HG03432 (cell line): ENCODE results near the gene MTF2.
"Not testable (repeated sequence)": the region's sequence is repeated elsewhere in the genome, so short reads cannot be mapped to it uniquely, and the experiment has no call there.

Source experiments
- ATAC-seq: cut with Tn5 transposase; IDR thresholded peaks from one replicate; pipeline ENCODE4 v1.9.1; 2021; ENCODE audit warnings: mild to moderate bottlenecking, moderate library complexity; ENCODE audit not compliant: unreplicated experiment

The MTF2 gene

DNA sequence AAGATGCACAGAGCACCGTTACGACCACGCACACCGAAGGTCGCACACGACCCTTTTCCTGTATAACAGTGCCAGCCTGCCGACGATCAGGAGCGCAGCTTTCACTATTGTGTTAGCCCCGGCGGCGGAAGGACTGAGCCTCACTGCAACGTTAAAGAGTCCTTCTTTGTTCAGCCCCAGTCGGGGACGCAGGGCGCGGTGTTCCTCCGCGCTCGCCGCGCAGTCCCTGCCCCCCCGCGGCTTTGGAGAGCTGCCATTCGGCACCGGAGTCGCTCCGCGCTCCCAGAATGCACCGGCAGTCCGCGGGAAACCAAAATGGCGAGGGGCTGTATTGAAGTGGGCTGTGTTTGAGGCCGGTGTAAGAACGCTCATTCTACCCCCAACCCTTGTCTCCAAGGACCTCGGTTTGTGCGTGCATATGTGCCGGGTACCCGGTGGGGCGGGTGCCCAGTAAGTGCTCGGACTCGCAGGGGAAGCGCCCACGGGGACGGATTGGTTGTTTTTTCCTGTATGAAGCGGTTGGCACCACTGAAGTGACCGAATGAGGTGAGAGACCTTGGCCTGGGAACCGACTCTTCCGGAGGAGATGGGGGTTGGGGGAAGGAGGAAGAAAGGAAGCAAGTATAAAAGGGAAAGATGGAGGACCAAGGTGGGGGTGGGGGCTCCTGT, at the start of gene MTF2:
MTF2 (plus strand) TSS at position 298 of the 669 bp plus-strand sequence; CDS start at position 542, 244 bp downstream.
- peak; percentile 85 for ATAC-seq

- no peak for ATAC-seq
These were observed 49.8 kb upstream of the MTF2 start for GRCh38 chr1:93029317-93029716.

DNA sequence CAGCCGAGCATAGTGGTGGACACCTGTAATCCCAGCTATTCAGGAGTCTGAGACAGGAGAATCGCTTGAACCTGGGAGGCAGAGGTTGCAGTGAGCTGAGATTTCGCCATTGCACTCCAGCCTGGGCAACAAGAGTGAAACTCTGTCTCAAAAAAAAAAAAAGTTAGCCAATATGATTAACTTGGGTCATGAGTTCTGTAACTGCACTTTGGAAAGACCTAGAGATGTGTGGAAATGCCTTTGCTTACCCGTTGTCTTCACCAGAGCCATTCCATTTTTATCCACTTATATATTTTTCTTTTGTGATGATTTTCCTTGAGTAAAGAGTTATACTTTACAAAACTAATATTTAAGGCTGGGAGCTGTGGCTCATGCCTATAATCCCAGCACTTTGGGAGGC, 48.9 kb upstream of the MTF2 start:
- not testable (repeated sequence) for ATAC-seq

DNA sequence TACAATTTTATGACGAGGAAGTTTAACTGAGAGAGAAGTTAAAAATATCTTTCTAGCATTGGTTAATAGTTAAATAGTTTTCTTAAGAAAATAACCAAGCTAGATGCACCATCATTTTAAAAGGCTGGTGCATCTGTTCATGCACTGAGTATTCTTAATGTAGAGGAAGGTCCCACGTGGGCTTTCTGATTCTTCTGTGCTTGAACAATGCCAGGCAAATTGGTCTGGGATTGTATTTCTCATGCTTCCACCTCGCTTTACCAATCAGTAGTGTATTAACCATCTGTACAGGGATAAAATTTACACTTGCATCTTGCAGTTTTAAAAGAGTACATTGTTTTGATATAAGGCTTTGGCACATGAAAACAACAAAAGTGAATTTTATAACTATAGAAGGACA, 47.4 kb upstream of the MTF2 start:
- no peak for ATAC-seq

GRCh38 chr1:93033029-93033428, 46.1 kb upstream of the MTF2 start:
- ATAC-seq: peak; percentile 71

DNA sequence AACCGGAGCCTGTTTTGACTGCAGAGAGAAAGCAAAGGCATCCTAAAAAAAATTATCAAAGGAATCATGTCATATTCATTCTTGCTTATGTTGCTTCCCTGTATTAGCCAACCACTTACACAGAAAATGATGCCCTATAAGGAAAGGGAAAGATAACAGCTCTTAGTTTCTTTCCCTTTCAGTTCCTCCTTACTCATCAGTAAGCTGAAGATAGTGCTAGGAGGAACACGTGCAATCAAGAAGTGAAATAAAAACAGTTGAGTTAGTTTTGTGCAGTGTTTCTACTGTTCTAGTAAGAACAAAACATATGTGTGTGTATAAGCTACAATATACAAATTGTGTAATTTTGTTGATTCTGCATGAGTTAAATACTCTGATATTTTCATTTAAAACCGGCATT, 45.3 kb upstream of the MTF2 start:
- ATAC-seq: peak; percentile 81

DNA sequence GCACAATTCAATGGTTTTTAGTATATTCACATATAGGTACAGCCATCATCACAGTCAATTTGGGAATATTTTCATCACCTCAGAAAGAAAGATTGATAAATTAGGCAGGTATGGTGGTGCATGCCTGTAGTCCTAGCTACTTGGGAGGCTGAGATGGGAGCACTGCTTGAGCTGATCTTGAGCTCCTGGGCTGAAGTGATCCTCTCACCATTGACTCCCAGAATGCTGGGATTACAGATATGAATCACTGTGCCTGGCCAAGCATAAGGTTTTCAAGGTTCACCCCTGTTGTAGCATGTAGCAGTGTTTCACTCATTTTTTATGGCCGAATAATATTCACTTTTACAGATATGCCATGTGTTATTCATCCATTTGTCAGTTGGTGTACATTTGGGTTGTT, 44.7 kb upstream of the MTF2 start:
- ATAC-seq: no peak

DNA sequence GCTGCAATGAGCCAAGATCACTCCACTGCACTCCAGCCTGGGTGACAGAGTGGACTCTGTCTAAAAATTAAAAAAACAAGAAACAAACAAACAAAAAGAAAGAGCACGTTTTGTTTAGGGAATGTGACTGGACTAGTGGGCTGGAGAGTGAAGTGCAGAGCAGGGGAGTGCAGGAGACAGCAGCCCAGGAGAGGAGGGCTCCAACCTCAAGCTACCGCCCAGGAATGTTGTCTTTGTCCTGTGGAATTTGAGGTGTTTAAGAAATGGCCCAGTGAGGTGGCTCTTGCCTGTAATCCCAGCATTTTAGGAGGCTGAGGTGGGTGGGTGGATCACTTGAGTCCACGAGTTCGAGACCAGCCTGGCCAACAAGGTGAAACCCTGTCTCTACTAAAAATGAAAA, 42.4 kb upstream of the MTF2 start:
- no peak for ATAC-seq

DNA sequence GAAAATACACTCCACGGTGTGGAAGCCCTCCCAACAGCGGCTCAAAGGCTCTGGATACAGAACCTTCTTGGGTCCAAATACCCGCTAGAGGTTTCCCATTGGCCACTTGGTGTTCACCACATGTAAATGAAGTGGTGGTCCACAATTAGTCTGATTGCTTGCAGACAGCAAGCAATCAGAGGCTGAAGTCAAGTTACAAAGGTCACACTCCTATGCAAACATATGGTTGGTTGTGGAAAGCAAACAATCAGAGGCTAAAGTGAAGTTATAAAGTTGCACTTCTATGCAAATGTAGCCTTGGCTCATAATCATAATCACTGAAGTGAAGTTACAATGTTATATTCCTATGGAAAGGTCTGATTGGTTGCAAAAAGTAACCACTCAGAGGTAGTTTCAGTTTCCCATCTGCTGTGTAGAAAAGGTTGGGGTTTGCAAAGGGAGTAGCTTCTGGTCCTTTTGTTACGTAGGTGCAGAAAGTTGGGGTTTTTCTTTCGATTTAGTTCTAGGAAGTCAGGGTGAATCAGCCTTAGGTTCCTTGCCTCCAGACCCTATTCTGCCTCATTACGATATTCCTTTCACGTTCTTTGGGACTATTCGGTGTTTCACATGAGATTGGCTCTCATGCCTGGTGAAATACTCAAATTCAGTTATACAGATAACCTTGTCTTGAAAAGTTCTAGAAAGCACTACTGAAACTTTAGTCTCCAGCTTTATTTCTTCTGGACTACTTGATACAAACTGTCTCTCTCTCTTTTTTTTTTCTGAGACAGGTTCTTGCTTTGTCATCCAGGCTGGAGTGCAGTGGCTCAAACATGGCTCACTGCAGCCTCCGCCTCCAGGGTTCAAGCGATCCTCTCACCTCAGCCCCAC, 36.7 kb upstream of the MTF2 start:
- peak; percentile 97 for ATAC-seq

- ATAC-seq: no peak
These were observed 36.0 kb upstream of the MTF2 start for GRCh38 chr1:93043057-93043557.

- no peak for ATAC-seq
These were observed 31.5 kb upstream of the MTF2 start for GRCh38 chr1:93047618-93048017.

DNA sequence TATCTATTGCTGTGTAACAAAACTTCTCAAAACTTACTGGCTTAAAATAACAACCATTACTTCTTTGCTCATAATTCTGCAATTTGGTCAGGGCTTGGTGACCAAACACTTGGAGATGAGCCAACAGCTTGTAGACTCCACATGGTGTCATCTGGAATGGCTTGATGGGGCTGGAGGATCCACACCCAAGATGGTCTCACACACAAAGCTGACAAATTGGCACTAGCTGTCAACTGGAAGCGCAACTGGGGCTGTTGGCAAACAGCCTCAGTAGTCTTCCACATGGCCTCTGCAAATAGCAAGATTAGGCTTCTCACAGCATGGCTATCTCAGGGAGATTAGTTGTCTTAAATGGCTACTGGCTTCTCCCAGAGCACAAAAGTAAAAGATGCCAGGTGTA, 27.1 kb upstream of the MTF2 start:
- no peak for ATAC-seq

- ATAC-seq: no peak
These were observed 22.9 kb upstream of the MTF2 start for GRCh38 chr1:93056214-93056613.

- no peak for ATAC-seq
These were observed 22.4 kb upstream of the MTF2 start for GRCh38 chr1:93056649-93057048.

- ATAC-seq: peak; percentile 68
These were observed 16.9 kb upstream of the MTF2 start for GRCh38 chr1:93061895-93062792.

DNA sequence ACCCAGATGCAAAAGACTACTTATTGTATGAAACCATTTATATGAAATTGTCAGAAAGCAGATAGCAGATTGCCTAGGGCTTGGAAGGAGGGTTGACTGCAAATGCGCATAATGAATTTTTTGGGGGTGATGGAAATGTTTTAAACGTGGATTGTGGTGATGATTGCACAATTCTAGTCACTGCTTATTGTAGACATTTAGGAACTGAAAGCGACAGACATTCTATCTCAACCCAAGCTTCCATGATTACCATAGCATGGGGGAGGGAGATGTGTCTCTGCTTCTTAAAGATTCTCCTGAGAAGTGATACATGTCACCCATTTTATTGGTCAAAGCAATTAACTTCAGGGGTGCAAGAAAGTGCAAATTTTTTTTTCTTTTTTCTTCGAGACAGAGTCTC, 2.8 kb upstream of the MTF2 start:
- ATAC-seq: no peak

DNA sequence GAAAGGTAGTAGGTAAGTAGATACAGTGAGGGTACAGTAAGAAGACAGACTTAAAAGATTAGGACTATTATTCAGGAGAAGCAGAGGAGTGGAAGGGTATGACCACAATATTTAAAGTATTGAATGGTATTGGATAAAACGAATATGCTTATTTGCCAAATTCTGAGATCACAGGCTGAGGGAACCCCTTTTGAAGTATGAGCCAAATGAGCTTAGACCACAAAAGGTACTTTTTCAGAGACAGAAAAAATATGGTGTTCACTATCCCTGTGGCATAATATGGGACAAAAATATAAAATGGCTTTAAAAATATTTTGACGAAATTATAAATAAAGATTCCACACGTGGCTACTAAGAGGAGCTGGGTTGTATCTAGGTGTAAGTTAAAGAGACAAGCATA, 880 bp upstream of the MTF2 start:
- no peak for ATAC-seq

DNA sequence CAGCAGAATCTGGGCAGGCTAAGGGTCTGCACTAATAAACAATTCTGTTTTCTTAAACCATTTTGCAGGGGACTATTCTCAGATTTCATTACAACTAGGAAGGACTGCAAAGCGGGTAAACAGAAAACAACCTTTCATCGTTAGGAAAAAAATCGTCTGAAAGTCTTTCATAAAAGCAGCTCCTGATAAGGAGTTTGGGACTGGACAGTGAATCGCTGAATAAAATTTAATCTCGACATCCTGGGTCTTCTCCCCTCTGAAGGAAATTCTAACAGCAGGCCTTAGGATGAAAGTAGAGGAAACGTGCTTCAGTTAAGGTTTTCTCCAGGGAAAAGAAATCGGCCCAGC, 471 bp upstream of the MTF2 start:
- no peak for ATAC-seq

- ATAC-seq: peak; percentile 6
These were observed 630 bp downstream of the MTF2 start for GRCh38 chr1:93079685-93080141.

GRCh38 chr1:93080179-93080823, 1.2 kb downstream of the MTF2 start:
- peak; percentile 68 for ATAC-seq

GRCh38 chr1:93081716-93082115, 2.6 kb downstream of the MTF2 start:
- no peak for ATAC-seq
